Measurements from ENCODE around the gene SMIM1. TPM values are rescaled to one million over a fixed set of nuclear protein-coding genes. Genes with fewer than 3 reads are reported as not detected.

Gene SMIM1
- total and polyA plus RNA-seq, 9 of the 15 experiments (the other 6 are each of a cell fraction or from before 2014, with no cell fraction given): 2.3 to 125 (median 24.3) TPM

- no peak for TF ChIP-seq UBTF (IDR thresholded peaks at IDR 0.05; ENCODE audit: borderline replicate concordance in 1 of 2, low read depth in 2 of 2, low read length in 2 of 2)
- no peak for TF ChIP-seq SMARCE1 (IDR thresholded peaks at IDR 0.05)
- no peak for TF ChIP-seq TCF7L2 (IDR thresholded peaks at IDR 0.05; ENCODE audit: low read depth, low read length)
- no peak for TF ChIP-seq NRF1 (conservative IDR thresholded peaks at IDR 0.05 in 1 of 2, IDR thresholded peaks at IDR 0.05 in 1 of 2)
- TF ChIP-seq BRCA1 (IDR thresholded peaks at IDR 0.05): no peak
- TF ChIP-seq BRCA1 (CRISPR knock-in tag; IDR thresholded peaks at IDR 0.05): no peak
- no peak for TF ChIP-seq SRSF9 (IDR thresholded peaks at IDR 0.05; ENCODE audit: borderline replicate concordance, low read depth, low read length)
Observed at GRCh38 chr1:3811595-3811911, 39.0 kb downstream of the SMIM1 start (continued).

- in situ Hi-C loops (cut with MboI) (no loop called here), intact Hi-C loops (cut with micrococcal nuclease) (no loop called here)
- ATAC-seq: no peak
- H3K4me2 ChIP-seq (ENCODE audit: insufficient read depth, low read length): no peak overlapping the region
- ChIA-PET POLR2A (interaction anchor here (1.3 kb wide), 1 partner anchor 20 kb away, joined by 4 read pairs; no protein-coding TSS in a partner anchor), CTCF (ENCODE audit: low intra/inter-chr PET ratio) (no interaction called here)
- no peak overlapping the region for H3K9ac ChIP-seq (ENCODE audit: insufficient read depth in 1 of 2, low read depth in 2 of 2, low read length in 2 of 2)
- H2AFZ ChIP-seq (ENCODE audit: low read depth, low read length): no peak overlapping the region
- no peak overlapping the region for H3K4me3 ChIP-seq
- H4K20me1 ChIP-seq (replicated peaks; ENCODE audit: control insufficient read depth, insufficient read depth, low read length): no peaks in the 10 kb centered on the region
- no TSS peak for BruUV-seq (replicated peaks)
- no peaks in the 10 kb centered on the region for H3K9me3 ChIP-seq (replicated peaks; ENCODE audit: control insufficient read depth, insufficient read depth, low read depth, low read length)
- no peak for FAIRE-seq
- peaks cover 8% of the 10 kb centered on the region; the same call in 1 of the 3 replicates for H3K36me3 ChIP-seq (ENCODE audit: control insufficient read depth, insufficient read depth, low read length)
- no peak for DNase-seq (ENCODE audit: extremely low read depth in 1 of 4, low spot score in 3 of 4)
- H3K9me1 ChIP-seq (ENCODE audit: control insufficient read depth, insufficient read depth, low read length): no peaks in the 10 kb centered on the region
- WGBS (ENCODE audit: insufficient coverage, low coverage, missing lambda C conversion rate): 87% methylated on average over 2 of the region's 2 CpGs
- peaks cover 6 to 27% of the 10 kb centered on the region in 2 experiments; a peak in 3 of 5 replicates for H3K4me1 ChIP-seq (replicated peaks in 1 of 2; ENCODE audit: control insufficient read depth in 2 of 2, insufficient read depth in 2 of 2, low read length in 2 of 2)
- TF ChIP-seq FOXK2 (conservative IDR thresholded peaks at IDR 0.05 in 1 of 2, IDR thresholded peaks at IDR 0.05 in 1 of 2; ENCODE audit: low read depth in 2 of 2) (no peak), ZBTB34 (CRISPR knock-in tag; IDR thresholded peaks at IDR 0.05) (no peak), NFE2L1 (tag; IDR thresholded peaks at IDR 0.05; ENCODE audit: borderline replicate concordance, low read depth) (no peak), KLF13 (tag; IDR thresholded peaks at IDR 0.05; ENCODE audit: borderline replicate concordance, low read depth) (no peak), CHCHD3 (CRISPR knock-in tag; IDR thresholded peaks at IDR 0.05) (no peak), CBFA2T3 (IDR thresholded peaks at IDR 0.05) (no peak)
- no peaks in the 10 kb centered on the region for H3K27me3 ChIP-seq (ENCODE audit: control insufficient read depth in 2 of 2, insufficient read depth in 2 of 2, low read length in 2 of 2)
- no peaks in the 10 kb centered on the region for H3K79me2 ChIP-seq (ENCODE audit: control insufficient read depth, insufficient read depth, low read length)
- H3K27ac ChIP-seq (ENCODE audit: extremely low read depth, low read depth, low read length): no peak overlapping the region
Observed at GRCh38 chr1:3814065-3814464, 41.5 kb downstream of the SMIM1 start.
